HepG2 (cell line): ENCODE data around the gene ZKSCAN5. TPM values are rescaled to one million over a fixed set of nuclear protein-coding genes. Genes with fewer than 3 reads are reported as not detected.

Experiments
- ATF1 ChIP-seq: IDR thresholded peaks from 2 replicates; pipeline ENCODE4 v1.6.1; 2016; ENCODE audit warnings: mild to moderate bottlenecking, control low read depth
- ATF4 ChIP-seq, 2 experiments: fragments of 450-650 bp in 1 of 2; sonication (generic) in 1 of 2; formaldehyde crosslinking; IDR thresholded peaks; 2 replicates each; pipeline versions ENCODE4 v1.5.0 to v1.8.0; 2020 to 2022; ENCODE audit warnings: mild to moderate bottlenecking in 1 of 2, missing genetic modification reagents in 1 of 2
- BATF2 ChIP-seq: sonication (generic); formaldehyde crosslinking; IDR thresholded peaks from 2 replicates; pipeline ENCODE4 v1.8.0; 2022; ENCODE audit warnings: mild to moderate bottlenecking, missing genetic modification reagents, moderate library complexity
- CHD2 ChIP-seq: IDR thresholded peaks from 2 replicates; pipeline ENCODE4 v1.6.1; 2011; ENCODE audit warnings: low read depth, low read length, improper control_type of control experiment
- HDAC6 ChIP-seq: fragments of 200-600 bp; sonication (generic); IDR thresholded peaks from 2 replicates; pipeline ENCODE4 v1.7.0; 2017; ENCODE audit warnings: mild to moderate bottlenecking, antibody characterized with exemption, low read length, low read depth
- HIVEP1 ChIP-seq: sonication (generic); formaldehyde crosslinking; IDR thresholded peaks from 2 replicates; pipeline ENCODE4 v1.4.0; 2020; ENCODE audit warnings: mild to moderate bottlenecking, missing genetic modification reagents
- MTA1 ChIP-seq: sonication (generic); formaldehyde crosslinking; IDR thresholded peaks from 2 replicates; pipeline ENCODE4 v1.4.0; 2020; ENCODE audit warnings: missing genetic modification reagents, mild to moderate bottlenecking, borderline replicate concordance
- NCOA2 ChIP-seq: sonication (generic); formaldehyde crosslinking; IDR thresholded peaks from 2 replicates; pipeline ENCODE4 v1.8.0; 2022; ENCODE audit warnings: inconsistent platforms
- NCOR1 ChIP-seq: fragments of 200-600 bp; sonication (generic); IDR thresholded peaks from 2 replicates; pipeline ENCODE4 v1.7.0; 2017; ENCODE audit warnings: antibody characterized with exemption, low read length, borderline replicate concordance
- PHF8 ChIP-seq: sonication (generic); formaldehyde crosslinking; IDR thresholded peaks from 2 replicates; pipeline ENCODE4 v1.5.0; 2020; ENCODE audit warnings: missing genetic modification reagents
- RBM39 ChIP-seq: fragments of 200-400 bp; formaldehyde crosslinking; IDR thresholded peaks from one replicate; pipeline ENCODE4 v1.6.1; 2018; ENCODE audit warnings: antibody characterized with exemption, mild to moderate bottlenecking, low read depth, low read length; ENCODE audit not compliant: poor library complexity, severe bottlenecking
- TBL1XR1 ChIP-seq: fragments of 150-350 bp; IDR thresholded peaks from 2 replicates; pipeline ENCODE4 v1.6.1; 2014; ENCODE audit warnings: borderline replicate concordance, low read length; ENCODE audit not compliant: partially characterized antibody
- TOE1 ChIP-seq: sonication (generic); formaldehyde crosslinking; IDR thresholded peaks from 2 replicates; pipeline ENCODE4 v1.4.0; 2020; ENCODE audit warnings: mild to moderate bottlenecking, missing genetic modification reagents
- WIZ ChIP-seq: sonication (generic); formaldehyde crosslinking; IDR thresholded peaks from 2 replicates; pipeline ENCODE4 v1.5.1; 2020; ENCODE audit warnings: mild to moderate bottlenecking, missing genetic modification reagents
- ZBTB38 ChIP-seq: sonication (generic); formaldehyde crosslinking; IDR thresholded peaks from 2 replicates; pipeline ENCODE4 v1.5.1; 2020; ENCODE audit warnings: mild to moderate bottlenecking, missing genetic modification reagents
- ZC3H4 ChIP-seq: sonication (generic); formaldehyde crosslinking; IDR thresholded peaks from 2 replicates; pipeline ENCODE4 v1.4.0; 2020; ENCODE audit warnings: missing genetic modification reagents, borderline replicate concordance
- ZMYM3 ChIP-seq: sonication (generic); formaldehyde crosslinking; IDR thresholded peaks from 2 replicates; pipeline ENCODE4 v1.5.1; 2020; ENCODE audit warnings: mild to moderate bottlenecking, missing genetic modification reagents
- ZNF12 ChIP-seq: sonication (generic); formaldehyde crosslinking; IDR thresholded peaks from 2 replicates; pipeline ENCODE4 v1.5.0; 2020; ENCODE audit warnings: missing genetic modification reagents
- ZNF350 ChIP-seq: sonication (generic); formaldehyde crosslinking; IDR thresholded peaks from 2 replicates; pipeline ENCODE4 v1.4.0; 2020; ENCODE audit warnings: mild to moderate bottlenecking, low read depth, missing genetic modification reagents, borderline replicate concordance
- ZNF550 ChIP-seq: sonication (generic); formaldehyde crosslinking; IDR thresholded peaks from 2 replicates; pipeline ENCODE4 v1.4.0; 2020; ENCODE audit warnings: mild to moderate bottlenecking, missing genetic modification reagents, borderline replicate concordance
- polyA plus RNA-seq, 8 experiments: library from polyadenylated mRNA; depleted of rRNA in 3 of 8; stranded (reverse) in 7 of 8; unstranded in 1 of 8; fragments of >200 nt; fragmentation: Illumina TruSeq in 4 of 8; extraction: Trizol in 4 of 8; gene quantifications; 2 replicates each; pipeline versions ENCODE4 v1.2.1 to v1.2.3, GENCODE V29; 2011 to 2016; ENCODE audit warnings: low read depth in 4 of 8, missing spikeins in 1 of 8, mixed read lengths in 1 of 8; ENCODE audit not compliant: insufficient read depth in 1 of 8
- total RNA-seq, 5 experiments: library from RNA; depleted of rRNA; stranded (reverse); fragments of >200 nt; fragmentation: Illumina TruSeq; extraction: Trizol; gene quantifications; 2 replicates each; pipeline ENCODE4 v1.2.3, GENCODE V29; 2016; ENCODE audit warnings: low read depth in 1 of 5
- TF ChIP-seq, protein P1 (sequence below): sonication (generic); formaldehyde crosslinking; IDR thresholded peaks from 2 replicates; pipeline ENCODE4 v1.8.1; 2023; ENCODE audit warnings: mild to moderate bottlenecking, moderate library complexity, missing genetic modification reagents
- TF ChIP-seq, protein P2 (sequence below): sonication (generic); formaldehyde crosslinking; IDR thresholded peaks from 2 replicates; pipeline ENCODE4 v1.8.0; 2023; ENCODE audit warnings: mild to moderate bottlenecking, missing genetic modification reagents
- TF ChIP-seq, protein P3 (sequence below): sonication (generic); formaldehyde crosslinking; IDR thresholded peaks from 2 replicates; pipeline ENCODE4 v1.9.0; 2021; ENCODE audit warnings: missing genetic modification reagents, mild to moderate bottlenecking, borderline replicate concordance

ZKSCAN5 gene
- total and polyA plus RNA-seq, 2 of the 13 experiments (the other 11 are each of a cell fraction or from before 2014, with no cell fraction given): 5.5 to 11.7 TPM

DNA sequence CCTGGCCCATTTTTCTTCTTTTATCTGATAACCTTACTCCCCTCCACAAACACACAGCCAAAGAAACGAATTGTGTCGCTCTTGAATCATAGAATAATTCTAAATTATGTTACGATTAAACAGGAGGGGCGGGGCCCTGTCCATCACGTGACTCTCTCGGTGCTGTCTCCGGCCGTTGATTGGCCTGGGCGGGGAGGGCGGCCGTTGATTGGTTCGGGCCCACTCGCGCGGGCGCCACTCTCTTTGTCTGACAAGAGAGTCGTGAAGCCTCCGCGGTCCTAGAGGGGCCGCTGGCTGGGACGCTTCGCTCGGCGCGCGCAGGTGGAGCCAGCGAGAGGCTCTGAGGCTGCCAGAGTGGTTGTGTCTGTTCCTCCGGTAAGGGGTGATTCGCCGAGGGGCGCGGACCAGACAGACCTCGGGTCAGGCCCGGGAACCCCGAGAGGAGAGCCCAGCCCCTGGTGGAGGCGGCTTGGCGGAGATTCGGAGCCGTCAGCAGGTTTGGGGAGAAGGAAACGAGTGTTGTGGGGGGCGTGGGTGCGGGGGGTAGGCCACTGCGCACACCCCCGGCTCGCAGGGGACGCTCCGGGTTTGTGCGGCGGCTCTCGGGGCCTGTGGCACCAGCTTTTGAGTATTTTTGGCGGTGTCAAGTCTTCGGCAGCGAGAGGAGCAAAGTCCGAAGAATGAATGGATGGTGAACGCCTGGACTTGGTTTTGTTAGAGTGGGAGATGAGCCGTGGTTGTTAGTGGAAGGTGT is 31.7 kb upstream of the ZKSCAN5 start, which contains the start of gene ZNF789 (continued):
- TF ChIP-seq, protein P1, sequence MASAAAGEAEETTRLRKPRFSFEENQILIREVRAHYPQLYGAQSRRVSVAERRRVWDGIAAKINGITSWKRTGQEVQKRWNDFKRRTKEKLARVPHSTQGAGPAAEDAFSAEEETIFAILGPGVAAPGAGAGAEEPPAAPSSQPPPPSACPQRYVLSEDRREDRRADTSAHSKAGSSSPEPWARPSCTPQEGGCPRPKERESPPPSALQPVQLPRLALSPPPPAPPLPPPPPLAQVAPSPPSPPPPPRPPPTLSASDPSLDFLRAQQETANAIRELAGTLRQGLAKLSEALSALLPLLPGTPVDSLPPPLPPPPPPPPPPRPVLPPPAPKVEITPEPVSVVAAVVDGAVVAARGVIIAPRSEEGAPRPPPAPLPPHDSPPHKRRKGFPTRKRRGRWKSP (CRISPR knock-in tag): 0 out of 2 replicates have a peak, but pooled peaks have one; percentile 51
- TF ChIP-seq NCOA2 (CRISPR knock-in tag): no peak
- no peak for TF ChIP-seq WIZ
- TF ChIP-seq BATF2 (CRISPR knock-in tag): no peak
- TF ChIP-seq, protein P2, sequence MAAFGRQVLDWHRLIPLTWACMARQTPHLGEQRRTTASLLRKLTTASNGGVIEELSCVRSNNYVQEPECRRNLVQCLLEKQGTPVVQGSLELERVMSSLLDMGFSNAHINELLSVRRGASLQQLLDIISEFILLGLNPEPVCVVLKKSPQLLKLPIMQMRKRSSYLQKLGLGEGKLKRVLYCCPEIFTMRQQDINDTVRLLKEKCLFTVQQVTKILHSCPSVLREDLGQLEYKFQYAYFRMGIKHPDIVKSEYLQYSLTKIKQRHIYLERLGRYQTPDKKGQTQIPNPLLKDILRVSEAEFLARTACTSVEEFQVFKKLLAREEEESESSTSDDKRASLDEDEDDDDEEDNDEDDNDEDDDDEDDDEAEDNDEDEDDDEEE (CRISPR knock-in tag): peak; percentile 66; the same call in 1 of the 2 replicates
- peak; percentile 30 for TF ChIP-seq TBL1XR1
- peak; percentile 84 for TF ChIP-seq RBM39
- peak; percentile 73; the same call in 1 of the 2 replicates for TF ChIP-seq ZNF350 (CRISPR knock-in tag)
- TF ChIP-seq TOE1 (CRISPR knock-in tag): no peak
- 0 out of 4 replicates have a peak, but pooled peaks of 1 of the 2 experiments have one; percentile 22 for TF ChIP-seq ATF4 (CRISPR knock-in tag; IDR thresholded peaks at IDR 0.05)
- TF ChIP-seq ZBTB38 (CRISPR knock-in tag): peak; percentile 56
- 0 out of 2 replicates have a peak, but pooled peaks have one; percentile 24 for TF ChIP-seq ATF1
- TF ChIP-seq HIVEP1 (CRISPR knock-in tag): 0 out of 2 replicates have a peak, but pooled peaks have one; percentile 50
- TF ChIP-seq HDAC6: no peak
- no peak for TF ChIP-seq ZNF550 (CRISPR knock-in tag)
- 0 out of 2 replicates have a peak, but pooled peaks have one; percentile 20 for TF ChIP-seq ZMYM3 (CRISPR knock-in tag)
- TF ChIP-seq NCOR1: 0 out of 2 replicates have a peak, but pooled peaks have one; percentile 35
- no peak for TF ChIP-seq ZC3H4
- no peak for TF ChIP-seq ZNF12 (CRISPR knock-in tag)
- peak; percentile 88 for TF ChIP-seq PHF8 (CRISPR knock-in tag)
- TF ChIP-seq, protein P3, sequence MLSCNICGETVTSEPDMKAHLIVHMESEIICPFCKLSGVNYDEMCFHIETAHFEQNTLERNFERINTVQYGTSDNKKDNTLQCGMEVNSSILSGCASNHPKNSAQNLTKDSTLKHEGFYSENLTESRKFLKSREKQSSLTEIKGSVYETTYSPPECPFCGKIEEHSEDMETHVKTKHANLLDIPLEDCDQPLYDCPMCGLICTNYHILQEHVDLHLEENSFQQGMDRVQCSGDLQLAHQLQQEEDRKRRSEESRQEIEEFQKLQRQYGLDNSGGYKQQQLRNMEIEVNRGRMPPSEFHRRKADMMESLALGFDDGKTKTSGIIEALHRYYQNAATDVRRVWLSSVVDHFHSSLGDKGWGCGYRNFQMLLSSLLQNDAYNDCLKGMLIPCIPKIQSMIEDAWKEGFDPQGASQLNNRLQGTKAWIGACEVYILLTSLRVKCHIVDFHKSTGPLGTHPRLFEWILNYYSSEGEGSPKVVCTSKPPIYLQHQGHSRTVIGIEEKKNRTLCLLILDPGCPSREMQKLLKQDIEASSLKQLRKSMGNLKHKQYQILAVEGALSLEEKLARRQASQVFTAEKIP (CRISPR knock-in tag): no peak
- TF ChIP-seq CHD2: no peak
- TF ChIP-seq MTA1: peak; percentile 63; the same call in 1 of the 2 replicates
